CD4-positive, alpha-beta T cell (primary cell): ENCODE measurements around the gene PIERCE2. TPM values are rescaled to one million over a fixed set of nuclear protein-coding genes. Genes with fewer than 3 reads are reported as not detected.
"Not testable (repeated sequence)": the region's sequence is repeated elsewhere in the genome, so short reads cannot be mapped to it uniquely, and the experiment has no call there.

Experiments used
- ATAC-seq: fragments of 200-7000 bp; cut with Tn5 transposase; one replicate; pipeline ENCODE4 v1.10.0; 2022; ENCODE audit warnings: mild to moderate bottlenecking; ENCODE audit not compliant: poor library complexity
- CTCF ChIA-PET: fragments of 350-600 bp; sonication (Branson Sonifier 250); formaldehyde crosslinking; loops from one replicate; lab custom pipeline; 2021; ENCODE audit warnings: antibody characterized with exemption, inconsistent platforms; lab: Charles Lee
- POLR2A ChIA-PET: fragments of 350-600 bp; sonication (Branson Sonifier 250); formaldehyde crosslinking; loops from one replicate; lab custom pipeline; 2021; ENCODE audit warnings: antibody characterized with exemption, inconsistent platforms; lab: Charles Lee
- DNase-seq, 14 experiments: peaks; one replicate each; pipeline ENCODE4 v3.0.0-alpha.2; 2013 to 2020; ENCODE audit warnings: mixed read lengths in 2 of 14
- H3K27ac ChIP-seq, 2 donors: one replicate each; pipeline versions ENCODE4 v1.5.1 to v1.7.0; 2013; ENCODE audit warnings: low read length in 2 of 2, low read depth in 1 of 2, mild to moderate bottlenecking in 1 of 2
- H3K27me3 ChIP-seq, 2 experiments: 1 replicate in 1 of 2; 2 replicates in 1 of 2; pipeline versions ENCODE4 v1.6.1 to v1.7.0; 2013; ENCODE audit warnings: low read length in 2 of 2, control low read depth in 1 of 2, mild to moderate bottlenecking in 1 of 2, moderate library complexity in 1 of 2; ENCODE audit not compliant: insufficient read depth in 2 of 2, control insufficient read depth in 1 of 2
- H3K36me3 ChIP-seq: one replicate; pipeline ENCODE4 v1.6.1; 2013; ENCODE audit warnings: low read length, control low read depth; ENCODE audit not compliant: insufficient read depth
- H3K4me1 ChIP-seq: one replicate; pipeline ENCODE4 v1.6.1; 2013; ENCODE audit warnings: low read length, control low read depth; ENCODE audit not compliant: insufficient read depth
- H3K4me3 ChIP-seq: one replicate; pipeline ENCODE4 v1.5.1; 2013; ENCODE audit warnings: mild to moderate bottlenecking, low read length, moderate library complexity
- H3K9me3 ChIP-seq, 2 experiments: 1 replicate in 1 of 2; 2 replicates in 1 of 2; pipeline versions ENCODE4 v1.6.1 to v1.7.0; 2013; ENCODE audit warnings: low read length in 2 of 2, mild to moderate bottlenecking in 2 of 2, control low read depth in 1 of 2, moderate library complexity in 1 of 2; ENCODE audit not compliant: control insufficient read depth in 1 of 2, insufficient read depth in 1 of 2
- H3K27ac Mint-ChIP-seq: one replicate; pipeline ENCODE4 v1.8.0; 2020; ENCODE audit warnings: mixed read lengths
- H3K27me3 Mint-ChIP-seq: one replicate; pipeline ENCODE4 v1.8.0; 2021; ENCODE audit warnings: mixed read lengths
- H3K36me3 Mint-ChIP-seq: one replicate; pipeline ENCODE4 v1.8.0; 2021; ENCODE audit warnings: low read depth, mixed read lengths
- H3K4me1 Mint-ChIP-seq: one replicate; pipeline ENCODE4 v1.8.0; 2021; ENCODE audit warnings: low read depth, mixed read lengths
- H3K4me3 Mint-ChIP-seq: one replicate; pipeline ENCODE4 v1.8.0; 2020; ENCODE audit warnings: mild to moderate bottlenecking, mixed read lengths
- H3K9me3 Mint-ChIP-seq: one replicate; pipeline ENCODE4 v1.8.0; 2020; ENCODE audit warnings: mixed read lengths
- intact Hi-C, 2 experiments: fragments of 100-400 bp; cut with DNase I in 1 of 2; cut with micrococcal nuclease in 1 of 2; formaldehyde crosslinking; loops; one replicate each; pipeline versions ENCODE4 v1.15.1 to v1.9.0; 2023 to 2025; cut with DNase I, micrococcal nuclease
- total RNA-seq, 174 experiments: library from RNA in 2 of 174; stranded (reverse) in 2 of 174; gene quantifications; one replicate each; pipeline ENCODE4 v1.2.3 and lab custom pipeline; 2021 to 2026
- TF ChIP-seq, protein P1 (sequence below): fragments of 200-600 bp; IDR thresholded peaks from one replicate; pipeline ENCODE4 v1.8.0; 2022; ENCODE audit warnings: antibody characterized with exemption, mild to moderate bottlenecking

Gene PIERCE2
- total RNA-seq, 2 experiments from 2014 or later: not detected

DNA sequence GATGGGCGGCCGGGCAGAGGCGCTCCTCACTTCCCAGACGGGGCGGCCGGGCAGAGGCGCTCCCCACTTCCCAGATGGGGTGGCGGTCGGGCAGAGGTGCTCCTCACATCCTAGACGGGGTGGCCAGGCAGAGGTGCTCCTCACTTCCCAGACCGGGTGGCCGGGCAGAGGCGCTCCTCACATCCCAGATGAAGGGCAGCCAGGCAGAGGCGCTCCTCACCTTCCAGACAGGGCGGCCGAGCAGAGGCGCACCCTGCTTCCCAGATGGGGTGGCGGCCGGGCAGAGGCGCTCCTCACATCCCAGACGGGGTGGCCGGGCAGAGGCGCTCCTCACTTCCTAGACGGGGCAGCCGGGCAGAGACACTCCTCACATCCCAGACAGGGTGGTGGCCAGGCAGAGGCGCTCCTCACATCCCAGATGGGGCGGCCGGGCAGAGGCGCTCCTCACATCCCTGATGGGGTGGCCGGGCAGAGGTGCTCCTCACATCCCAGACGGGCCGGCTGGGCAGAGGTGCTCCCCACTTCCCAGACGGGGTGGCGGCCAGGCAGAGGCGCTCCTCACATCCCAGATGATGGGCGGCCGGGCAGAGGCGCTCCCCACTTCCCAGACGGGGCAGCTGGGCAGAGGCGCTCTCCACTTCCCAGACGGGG, 38.2 kb downstream of the PIERCE2 start:
- H3K27me3 Mint-ChIP-seq, H3K4me3 ChIP-seq, H3K36me3 Mint-ChIP-seq, ATAC-seq, DNase-seq, H3K27me3 ChIP-seq, CTCF ChIA-PET, H3K36me3 ChIP-seq, H3K4me3 Mint-ChIP-seq, H3K4me1 Mint-ChIP-seq, H3K27ac ChIP-seq, H3K27ac Mint-ChIP-seq, H3K4me1 ChIP-seq, POLR2A ChIA-PET, intact Hi-C loops, H3K9me3 Mint-ChIP-seq: not testable (repeated sequence)
- H3K9me3 ChIP-seq: peaks cover 0 to 24% of the 10 kb centered on the region in 2 experiments

DNA sequence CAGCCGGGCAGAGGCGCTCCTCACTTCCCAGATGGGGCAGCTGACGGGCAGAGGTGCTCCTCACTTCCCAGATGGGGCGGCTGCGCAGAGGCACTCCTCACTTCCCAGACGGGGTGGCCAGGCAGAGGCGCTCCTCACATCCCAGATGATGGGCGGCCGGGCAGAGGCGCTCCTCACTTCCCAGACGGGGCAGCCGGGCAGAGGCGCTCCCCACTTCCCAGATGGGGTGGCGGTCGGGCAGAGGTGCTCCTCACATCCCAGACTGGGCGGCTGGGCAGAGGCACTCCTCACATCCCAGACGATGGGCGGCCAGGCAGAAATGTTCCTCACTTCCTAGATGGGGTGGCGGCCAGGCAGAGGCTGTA, 38.7 kb downstream of the PIERCE2 start:
- DNase-seq, H3K27ac ChIP-seq, CTCF ChIA-PET, intact Hi-C loops, H3K9me3 Mint-ChIP-seq, H3K4me3 ChIP-seq, H3K4me1 Mint-ChIP-seq, H3K27me3 Mint-ChIP-seq, H3K36me3 ChIP-seq, H3K27ac Mint-ChIP-seq, H3K4me3 Mint-ChIP-seq, H3K36me3 Mint-ChIP-seq, H3K27me3 ChIP-seq, H3K4me1 ChIP-seq, POLR2A ChIA-PET, ATAC-seq: not testable (repeated sequence)
- peaks cover 0 to 24% of the 10 kb centered on the region in 2 experiments for H3K9me3 ChIP-seq

DNA sequence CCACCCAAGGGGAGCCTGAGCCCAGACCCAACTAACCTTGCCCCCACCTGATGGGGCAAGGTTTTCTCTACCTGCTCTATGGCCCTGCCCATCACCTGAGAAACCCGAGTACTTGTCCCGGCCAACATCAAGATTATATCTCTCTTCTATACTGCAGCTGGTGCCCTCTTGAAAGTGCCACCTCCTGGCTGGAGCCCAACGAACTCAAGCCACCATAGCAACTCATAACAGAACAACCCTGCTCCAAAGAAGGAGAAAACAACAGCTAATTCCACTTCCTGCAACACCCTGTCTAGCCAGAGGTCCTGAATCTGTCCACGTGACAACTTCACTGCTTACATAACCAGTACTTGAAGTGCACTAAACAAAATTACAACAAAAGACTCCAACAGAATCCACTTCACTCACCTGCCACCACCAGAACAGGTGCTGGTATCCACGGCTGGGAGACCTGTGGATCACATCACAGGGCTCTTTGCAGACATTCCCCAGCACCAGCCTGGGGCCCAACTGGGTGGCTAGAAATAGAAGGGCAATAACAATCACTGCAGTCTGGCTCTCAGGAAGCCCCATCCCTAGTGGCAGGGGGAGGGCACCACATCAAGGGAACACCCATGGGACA, 49.2 kb downstream of the PIERCE2 start:
- no peaks in the 10 kb centered on the region for H3K36me3 ChIP-seq
- Mint-ChIP-seq H3K27me3 (no peaks in the 10 kb centered on the region), H3K36me3 (no peaks in the 10 kb centered on the region), H3K27ac (no peak overlapping the region), H3K4me3 (no peak overlapping the region), H3K9me3 (peaks cover 7% of the 10 kb centered on the region), H3K4me1 (no peaks in the 10 kb centered on the region)
- DNase-seq (no peak), ATAC-seq (no peak)
- intact Hi-C loops: no loop called here
- H3K27ac ChIP-seq: no peak overlapping the region
- TF ChIP-seq, protein P1, sequence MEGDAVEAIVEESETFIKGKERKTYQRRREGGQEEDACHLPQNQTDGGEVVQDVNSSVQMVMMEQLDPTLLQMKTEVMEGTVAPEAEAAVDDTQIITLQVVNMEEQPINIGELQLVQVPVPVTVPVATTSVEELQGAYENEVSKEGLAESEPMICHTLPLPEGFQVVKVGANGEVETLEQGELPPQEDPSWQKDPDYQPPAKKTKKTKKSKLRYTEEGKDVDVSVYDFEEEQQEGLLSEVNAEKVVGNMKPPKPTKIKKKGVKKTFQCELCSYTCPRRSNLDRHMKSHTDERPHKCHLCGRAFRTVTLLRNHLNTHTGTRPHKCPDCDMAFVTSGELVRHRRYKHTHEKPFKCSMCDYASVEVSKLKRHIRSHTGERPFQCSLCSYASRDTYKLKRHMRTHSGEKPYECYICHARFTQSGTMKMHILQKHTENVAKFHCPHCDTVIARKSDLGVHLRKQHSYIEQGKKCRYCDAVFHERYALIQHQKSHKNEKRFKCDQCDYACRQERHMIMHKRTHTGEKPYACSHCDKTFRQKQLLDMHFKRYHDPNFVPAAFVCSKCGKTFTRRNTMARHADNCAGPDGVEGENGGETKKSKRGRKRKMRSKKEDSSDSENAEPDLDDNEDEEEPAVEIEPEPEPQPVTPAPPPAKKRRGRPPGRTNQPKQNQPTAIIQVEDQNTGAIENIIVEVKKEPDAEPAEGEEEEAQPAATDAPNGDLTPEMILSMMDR: no peak
- peaks cover 0 to 3% of the 10 kb centered on the region in 2 experiments for H3K27me3 ChIP-seq
- H3K4me3 ChIP-seq: no peak overlapping the region
- H3K9me3 ChIP-seq: peaks cover 9 to 17% of the 10 kb centered on the region in 2 experiments
- H3K4me1 ChIP-seq: no peaks in the 10 kb centered on the region
- ChIA-PET CTCF (no interaction called here), POLR2A (no interaction called here)

DNA sequence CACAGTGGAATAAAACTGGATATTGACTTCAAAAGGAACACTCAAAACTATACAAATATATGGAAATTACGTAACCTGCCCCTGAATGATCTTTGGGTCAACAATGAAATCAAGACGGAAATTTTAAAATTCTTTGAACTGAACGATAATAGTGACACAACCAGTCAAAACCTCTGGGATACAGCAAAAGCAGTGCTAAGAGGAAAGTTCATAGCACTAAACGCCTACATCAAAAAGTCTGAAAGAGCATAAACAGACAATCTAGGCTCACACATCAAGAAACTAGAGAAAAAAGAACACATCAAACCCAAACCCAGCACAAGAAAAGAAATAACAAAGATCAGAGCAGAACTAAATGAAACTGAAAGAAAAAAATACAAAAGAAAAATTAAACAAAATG, 53.2 kb downstream of the PIERCE2 start:
- no peaks in the 10 kb centered on the region for H3K36me3 ChIP-seq
- TF ChIP-seq, protein P1: no peak
- no peaks in the 10 kb centered on the region for H3K27me3 ChIP-seq
- no peak overlapping the region for H3K27ac ChIP-seq
- no peaks in the 10 kb centered on the region for H3K4me1 ChIP-seq
- ATAC-seq (no peak), DNase-seq (no peak)
- no peaks in the 10 kb centered on the region for H3K4me1 Mint-ChIP-seq
- H3K4me3 ChIP-seq: no peak overlapping the region
- H3K9me3 Mint-ChIP-seq: peaks cover 7% of the 10 kb centered on the region
- ChIA-PET POLR2A (no interaction called here), CTCF (interaction anchor here (1.1 kb wide), 1 partner anchor 8 kb away, joined by 3 read pairs; no protein-coding TSS in a partner anchor)
- intact Hi-C loops: no loop called here
- no peaks in the 10 kb centered on the region for H3K27me3 Mint-ChIP-seq
- H3K27ac Mint-ChIP-seq: no peak overlapping the region
- peaks cover 9 to 17% of the 10 kb centered on the region in 2 experiments for H3K9me3 ChIP-seq
- no peaks in the 10 kb centered on the region for H3K36me3 Mint-ChIP-seq
- H3K4me3 Mint-ChIP-seq: no peak overlapping the region
